Measurements from ENCODE around the gene MPV17. TPM values are rescaled to one million over a fixed set of nuclear protein-coding genes. Genes with fewer than 3 reads are reported as not detected.

The MPV17 gene
- total and polyA plus RNA-seq, 2 of the 13 experiments (the other 11 are each of a cell fraction or from before 2014, with no cell fraction given), result 48.9 to 129 TPM

DNA sequence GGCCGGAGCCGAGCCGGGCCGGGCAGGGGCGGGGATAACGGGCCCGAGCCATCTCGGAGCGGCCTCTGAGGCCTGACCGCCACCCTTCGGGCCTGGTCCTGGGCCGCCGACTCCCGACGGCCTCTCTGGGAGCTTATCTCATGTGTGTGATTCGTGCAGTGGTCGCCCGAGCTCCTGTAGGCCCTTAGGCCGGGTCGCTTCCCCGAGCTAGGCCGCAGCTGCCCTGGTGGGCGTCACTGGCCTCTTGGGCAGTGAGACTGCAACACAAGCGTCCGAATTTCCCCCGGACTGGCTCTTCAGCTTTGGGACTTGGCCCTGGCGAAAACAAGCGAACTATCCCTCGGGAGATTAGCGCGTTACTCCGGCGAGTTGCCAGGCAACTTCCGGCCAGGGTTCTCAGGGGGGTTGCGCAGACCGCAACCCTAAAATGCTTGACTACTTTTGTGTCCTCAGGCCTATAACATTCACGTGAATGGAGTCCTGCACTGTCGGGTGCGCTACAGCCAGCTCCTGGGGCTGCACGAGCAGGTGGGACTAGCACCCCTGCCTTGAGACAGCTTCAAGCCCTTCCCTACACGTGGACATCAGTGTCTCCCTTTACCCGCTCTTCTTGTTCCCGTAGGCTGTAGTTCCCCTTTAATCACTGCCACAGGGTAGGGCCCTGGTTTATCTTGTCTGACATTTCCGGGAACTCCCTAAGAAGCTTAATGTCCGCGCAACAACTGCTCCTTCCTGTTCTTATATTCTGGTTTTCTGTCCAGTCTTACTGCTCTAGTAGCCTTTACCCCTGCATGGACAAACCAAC, 48.1 kb upstream of the MPV17 start (continued):
- TF ChIP-seq, protein P1, sequence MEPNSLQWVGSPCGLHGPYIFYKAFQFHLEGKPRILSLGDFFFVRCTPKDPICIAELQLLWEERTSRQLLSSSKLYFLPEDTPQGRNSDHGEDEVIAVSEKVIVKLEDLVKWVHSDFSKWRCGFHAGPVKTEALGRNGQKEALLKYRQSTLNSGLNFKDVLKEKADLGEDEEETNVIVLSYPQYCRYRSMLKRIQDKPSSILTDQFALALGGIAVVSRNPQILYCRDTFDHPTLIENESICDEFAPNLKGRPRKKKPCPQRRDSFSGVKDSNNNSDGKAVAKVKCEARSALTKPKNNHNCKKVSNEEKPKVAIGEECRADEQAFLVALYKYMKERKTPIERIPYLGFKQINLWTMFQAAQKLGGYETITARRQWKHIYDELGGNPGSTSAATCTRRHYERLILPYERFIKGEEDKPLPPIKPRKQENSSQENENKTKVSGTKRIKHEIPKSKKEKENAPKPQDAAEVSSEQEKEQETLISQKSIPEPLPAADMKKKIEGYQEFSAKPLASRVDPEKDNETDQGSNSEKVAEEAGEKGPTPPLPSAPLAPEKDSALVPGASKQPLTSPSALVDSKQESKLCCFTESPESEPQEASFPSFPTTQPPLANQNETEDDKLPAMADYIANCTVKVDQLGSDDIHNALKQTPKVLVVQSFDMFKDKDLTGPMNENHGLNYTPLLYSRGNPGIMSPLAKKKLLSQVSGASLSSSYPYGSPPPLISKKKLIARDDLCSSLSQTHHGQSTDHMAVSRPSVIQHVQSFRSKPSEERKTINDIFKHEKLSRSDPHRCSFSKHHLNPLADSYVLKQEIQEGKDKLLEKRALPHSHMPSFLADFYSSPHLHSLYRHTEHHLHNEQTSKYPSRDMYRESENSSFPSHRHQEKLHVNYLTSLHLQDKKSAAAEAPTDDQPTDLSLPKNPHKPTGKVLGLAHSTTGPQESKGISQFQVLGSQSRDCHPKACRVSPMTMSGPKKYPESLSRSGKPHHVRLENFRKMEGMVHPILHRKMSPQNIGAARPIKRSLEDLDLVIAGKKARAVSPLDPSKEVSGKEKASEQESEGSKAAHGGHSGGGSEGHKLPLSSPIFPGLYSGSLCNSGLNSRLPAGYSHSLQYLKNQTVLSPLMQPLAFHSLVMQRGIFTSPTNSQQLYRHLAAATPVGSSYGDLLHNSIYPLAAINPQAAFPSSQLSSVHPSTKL (CRISPR knock-in tag; IDR thresholded peaks at IDR 0.05), result no peak
- TF ChIP-seq ZNF274 (CRISPR knock-in tag; IDR thresholded peaks at IDR 0.05) (peak; percentile 10; the same call in 1 of the 2 replicates), SPEN (CRISPR knock-in tag; IDR thresholded peaks at IDR 0.05; ENCODE audit: low read depth) (no peak), SP2 (CRISPR knock-in tag; IDR thresholded peaks at IDR 0.05) (no peak), ZNF703 (CRISPR knock-in tag; IDR thresholded peaks at IDR 0.05; ENCODE audit: borderline replicate concordance) (no peak), PHF8 (CRISPR knock-in tag; IDR thresholded peaks at IDR 0.05) (peak; percentile 5), ZNF615 (CRISPR knock-in tag; IDR thresholded peaks at IDR 0.05; ENCODE audit: borderline replicate concordance) (no peak), ZNF350 (CRISPR knock-in tag; IDR thresholded peaks at IDR 0.05; ENCODE audit: borderline replicate concordance, low read depth) (peak; percentile 16; the same call in 1 of the 2 replicates), GFI1 (CRISPR knock-in tag; IDR thresholded peaks at IDR 0.05; ENCODE audit: borderline replicate concordance) (no peak; the same call in 1 of the 2 replicates), HDAC6 (IDR thresholded peaks at IDR 0.05; ENCODE audit: low read depth, low read length) (no peak), HMGA1 (CRISPR knock-in tag; conservative IDR thresholded peaks at IDR 0.05) (no peak), ELF3 (CRISPR knock-in tag; IDR thresholded peaks at IDR 0.05) (no peak), ZBTB21 (CRISPR knock-in tag; IDR thresholded peaks at IDR 0.05) (no peak; the same call in 1 of the 2 replicates), ZNF446 (CRISPR knock-in tag; IDR thresholded peaks at IDR 0.05) (no peak)
- TF ChIP-seq, protein P2, sequence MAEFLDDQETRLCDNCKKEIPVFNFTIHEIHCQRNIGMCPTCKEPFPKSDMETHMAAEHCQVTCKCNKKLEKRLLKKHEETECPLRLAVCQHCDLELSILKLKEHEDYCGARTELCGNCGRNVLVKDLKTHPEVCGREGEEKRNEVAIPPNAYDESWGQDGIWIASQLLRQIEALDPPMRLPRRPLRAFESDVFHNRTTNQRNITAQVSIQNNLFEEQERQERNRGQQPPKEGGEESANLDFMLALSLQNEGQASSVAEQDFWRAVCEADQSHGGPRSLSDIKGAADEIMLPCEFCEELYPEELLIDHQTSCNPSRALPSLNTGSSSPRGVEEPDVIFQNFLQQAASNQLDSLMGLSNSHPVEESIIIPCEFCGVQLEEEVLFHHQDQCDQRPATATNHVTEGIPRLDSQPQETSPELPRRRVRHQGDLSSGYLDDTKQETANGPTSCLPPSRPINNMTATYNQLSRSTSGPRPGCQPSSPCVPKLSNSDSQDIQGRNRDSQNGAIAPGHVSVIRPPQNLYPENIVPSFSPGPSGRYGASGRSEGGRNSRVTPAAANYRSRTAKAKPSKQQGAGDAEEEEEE (CRISPR knock-in tag; IDR thresholded peaks at IDR 0.05; ENCODE audit: borderline replicate concordance), result no peak
- TF ChIP-seq, protein P3, sequence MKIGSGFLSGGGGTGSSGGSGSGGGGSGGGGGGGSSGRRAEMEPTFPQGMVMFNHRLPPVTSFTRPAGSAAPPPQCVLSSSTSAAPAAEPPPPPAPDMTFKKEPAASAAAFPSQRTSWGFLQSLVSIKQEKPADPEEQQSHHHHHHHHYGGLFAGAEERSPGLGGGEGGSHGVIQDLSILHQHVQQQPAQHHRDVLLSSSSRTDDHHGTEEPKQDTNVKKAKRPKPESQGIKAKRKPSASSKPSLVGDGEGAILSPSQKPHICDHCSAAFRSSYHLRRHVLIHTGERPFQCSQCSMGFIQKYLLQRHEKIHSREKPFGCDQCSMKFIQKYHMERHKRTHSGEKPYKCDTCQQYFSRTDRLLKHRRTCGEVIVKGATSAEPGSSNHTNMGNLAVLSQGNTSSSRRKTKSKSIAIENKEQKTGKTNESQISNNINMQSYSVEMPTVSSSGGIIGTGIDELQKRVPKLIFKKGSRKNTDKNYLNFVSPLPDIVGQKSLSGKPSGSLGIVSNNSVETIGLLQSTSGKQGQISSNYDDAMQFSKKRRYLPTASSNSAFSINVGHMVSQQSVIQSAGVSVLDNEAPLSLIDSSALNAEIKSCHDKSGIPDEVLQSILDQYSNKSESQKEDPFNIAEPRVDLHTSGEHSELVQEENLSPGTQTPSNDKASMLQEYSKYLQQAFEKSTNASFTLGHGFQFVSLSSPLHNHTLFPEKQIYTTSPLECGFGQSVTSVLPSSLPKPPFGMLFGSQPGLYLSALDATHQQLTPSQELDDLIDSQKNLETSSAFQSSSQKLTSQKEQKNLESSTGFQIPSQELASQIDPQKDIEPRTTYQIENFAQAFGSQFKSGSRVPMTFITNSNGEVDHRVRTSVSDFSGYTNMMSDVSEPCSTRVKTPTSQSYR (CRISPR knock-in tag; IDR thresholded peaks at IDR 0.05; ENCODE audit: borderline replicate concordance), result no peak
- TF ChIP-seq, protein P4, sequence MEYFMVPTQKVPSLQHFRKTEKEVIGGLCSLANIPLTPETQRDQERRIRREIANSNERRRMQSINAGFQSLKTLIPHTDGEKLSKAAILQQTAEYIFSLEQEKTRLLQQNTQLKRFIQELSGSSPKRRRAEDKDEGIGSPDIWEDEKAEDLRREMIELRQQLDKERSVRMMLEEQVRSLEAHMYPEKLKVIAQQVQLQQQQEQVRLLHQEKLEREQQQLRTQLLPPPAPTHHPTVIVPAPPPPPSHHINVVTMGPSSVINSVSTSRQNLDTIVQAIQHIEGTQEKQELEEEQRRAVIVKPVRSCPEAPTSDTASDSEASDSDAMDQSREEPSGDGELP (IDR thresholded peaks at IDR 0.05; ENCODE audit: borderline replicate concordance, low read depth), result no peak
- TF ChIP-seq, protein P5, sequence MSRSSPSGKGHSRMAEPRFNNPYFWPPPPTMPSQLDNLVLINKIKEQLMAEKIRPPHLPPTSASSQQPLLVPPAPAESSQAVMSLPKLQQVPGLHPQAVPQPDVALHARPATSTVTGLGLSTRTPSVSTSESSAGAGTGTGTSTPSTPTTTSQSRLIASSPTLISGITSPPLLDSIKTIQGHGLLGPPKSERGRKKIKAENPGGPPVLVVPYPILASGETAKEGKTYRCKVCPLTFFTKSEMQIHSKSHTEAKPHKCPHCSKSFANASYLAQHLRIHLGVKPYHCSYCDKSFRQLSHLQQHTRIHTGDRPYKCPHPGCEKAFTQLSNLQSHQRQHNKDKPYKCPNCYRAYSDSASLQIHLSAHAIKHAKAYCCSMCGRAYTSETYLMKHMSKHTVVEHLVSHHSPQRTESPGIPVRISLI (CRISPR knock-in tag; IDR thresholded peaks at IDR 0.05; ENCODE audit: borderline replicate concordance), result no peak

Measured in HepG2 (cell line).